GM19467 (cell line): ENCODE results near the gene MCUB.

Experiments used
- ATAC-seq: cut with Tn5 transposase; IDR thresholded peaks from one replicate; pipeline ENCODE4 v1.9.1; 2021; ENCODE audit warnings: mild to moderate bottlenecking, moderate library complexity; ENCODE audit not compliant: unreplicated experiment

The MCUB gene

DNA sequence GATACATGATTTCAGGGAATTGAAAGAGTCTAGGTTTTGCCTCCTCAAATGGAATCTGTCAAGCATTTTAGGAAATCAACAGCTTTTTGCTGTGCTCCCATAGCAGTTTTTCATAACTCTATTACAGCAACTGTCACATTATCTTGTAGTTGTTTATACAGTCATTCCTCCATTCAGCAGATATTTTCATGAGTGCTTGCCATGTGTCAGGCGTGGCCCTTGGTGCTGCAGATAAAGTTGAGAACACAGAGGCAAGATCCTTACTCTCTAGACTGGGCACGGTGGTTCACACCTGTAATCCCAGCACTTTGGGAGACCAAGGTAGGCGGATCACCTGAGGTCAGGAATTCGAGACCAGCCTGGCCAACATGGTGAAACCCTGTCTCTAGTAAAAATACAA is 67.3 kb downstream of the MCUB start:
- ATAC-seq, result no peak

GRCh38 chr4:109629775-109630174 is 69.7 kb downstream of the MCUB start:
- ATAC-seq, result no peak

- no peak for ATAC-seq
Observed at GRCh38 chr4:109631532-109632108, 71.6 kb downstream of the MCUB start.

- ATAC-seq, result no peak
Observed at GRCh38 chr4:109640644-109641043, 80.6 kb downstream of the MCUB start.

DNA sequence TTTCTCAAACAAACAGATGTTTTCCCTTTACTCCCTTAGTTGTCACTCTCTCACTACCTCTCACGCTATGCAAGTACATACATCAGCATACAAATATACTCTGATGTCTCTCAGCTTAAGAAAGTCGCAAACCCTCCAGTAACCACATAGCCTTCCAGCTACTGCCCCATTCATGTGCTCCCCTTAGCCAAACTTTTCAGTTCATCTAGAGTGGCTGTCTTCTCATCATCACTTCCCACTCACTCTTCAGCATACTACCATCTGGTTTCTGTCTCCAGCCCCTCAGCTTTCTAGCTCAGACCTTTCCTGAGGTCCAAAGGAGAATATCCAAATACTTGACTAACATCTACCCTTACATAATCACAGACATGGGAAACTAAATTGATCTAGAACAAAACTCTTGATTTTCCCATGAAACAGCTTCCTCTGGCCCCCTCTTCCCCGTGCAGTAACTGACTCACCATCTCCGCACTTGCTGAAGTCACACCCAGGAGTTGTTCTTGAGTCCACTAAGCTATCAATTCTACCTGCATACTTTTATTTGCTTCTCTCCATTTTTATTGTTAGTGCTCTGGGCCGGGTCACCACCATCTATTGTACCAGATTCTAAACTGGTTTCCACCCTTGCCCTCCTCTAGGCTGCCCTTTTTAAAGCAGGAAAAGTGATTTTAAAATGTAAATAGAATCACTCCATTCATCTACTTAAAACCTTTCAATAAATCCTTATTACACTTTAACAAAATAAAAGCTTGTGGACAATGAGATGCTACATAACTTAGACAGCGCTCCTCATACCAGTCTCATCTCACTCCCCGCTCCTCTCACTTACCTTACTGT is 86.0 kb downstream of the MCUB start:
- ATAC-seq, result no peak

GRCh38 chr4:109648266-109648996 is 88.4 kb downstream of the MCUB start:
- peak; percentile 50 for ATAC-seq

DNA sequence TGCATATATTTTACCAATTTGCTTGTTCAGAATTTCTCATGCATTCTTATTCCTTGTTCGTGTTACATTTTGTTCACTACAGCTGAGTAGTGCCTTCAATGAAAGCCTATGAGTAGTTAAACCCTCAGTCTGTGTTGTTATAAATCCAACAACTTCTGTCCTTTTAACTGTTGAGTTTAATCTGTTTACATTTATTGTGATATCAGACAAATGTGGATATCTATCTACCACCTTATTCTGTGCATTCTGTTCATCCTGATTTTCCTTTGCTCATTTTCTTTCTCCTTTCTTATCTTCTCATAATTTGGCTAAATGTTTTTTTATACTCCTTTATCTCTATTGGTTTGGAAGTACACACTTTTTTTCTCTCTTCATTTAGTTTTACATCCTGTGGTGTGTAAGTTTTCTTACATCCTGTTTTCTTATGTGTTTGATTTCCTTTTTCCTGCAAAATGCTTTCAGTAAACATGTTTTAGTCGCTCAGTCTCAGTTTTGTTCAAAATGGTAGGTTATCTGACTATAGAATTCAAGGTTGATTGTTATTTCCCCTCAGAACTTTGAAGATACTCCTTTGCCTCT is 89.0 kb downstream of the MCUB start:
- ATAC-seq, result no peak

DNA sequence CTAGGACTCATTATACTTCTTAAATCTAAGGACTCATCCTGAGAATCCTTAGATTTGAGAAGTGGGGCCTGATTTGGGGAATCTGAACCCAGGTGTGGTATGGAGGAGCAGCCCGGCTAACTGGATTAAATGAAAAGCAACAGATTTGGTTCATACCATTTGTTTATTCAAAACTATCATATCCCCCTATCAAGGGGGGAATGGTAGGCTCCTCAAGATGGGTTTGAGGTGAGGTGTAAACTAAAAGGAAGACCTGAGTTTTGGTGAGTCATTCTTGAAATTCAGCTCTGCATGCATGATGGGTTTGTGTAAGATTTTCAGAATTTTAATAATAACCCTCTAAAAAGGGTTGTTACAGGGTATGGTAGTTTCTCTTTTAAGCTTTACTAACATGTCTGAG is 89.8 kb downstream of the MCUB start:
- ATAC-seq, result peak; percentile 81

GRCh38 chr4:109655396-109655795 is 95.3 kb downstream of the MCUB start:
- no peak for ATAC-seq

GRCh38 chr4:109657854-109658418 is 97.9 kb downstream of the MCUB start:
- no peak for ATAC-seq

DNA sequence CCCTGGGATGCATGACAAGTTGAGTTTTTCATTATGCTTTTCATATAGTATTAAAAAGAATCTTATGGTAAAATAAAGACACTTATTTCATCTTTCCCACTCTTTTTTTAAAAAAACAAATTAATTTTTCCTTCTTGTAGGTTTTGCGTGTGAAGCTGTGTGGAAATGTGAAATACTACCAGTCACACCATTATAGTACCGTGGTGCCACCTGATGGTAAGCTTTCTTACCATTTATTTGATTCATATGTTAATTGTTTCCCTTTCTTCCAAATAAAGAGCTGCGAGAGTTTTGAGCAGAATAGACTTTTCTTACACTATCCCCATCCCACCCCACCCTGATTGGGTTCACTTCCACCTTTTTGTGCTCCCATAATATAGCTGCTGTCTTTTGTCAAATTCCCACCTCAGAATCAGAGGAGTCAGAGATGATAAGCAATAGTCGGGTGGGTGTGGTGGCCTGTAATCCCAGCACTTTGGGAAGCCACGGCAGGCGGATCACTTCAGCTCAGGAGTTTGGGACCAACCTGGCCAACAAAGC is 98.9 kb downstream of the MCUB start:
- ATAC-seq, result no peak

DNA sequence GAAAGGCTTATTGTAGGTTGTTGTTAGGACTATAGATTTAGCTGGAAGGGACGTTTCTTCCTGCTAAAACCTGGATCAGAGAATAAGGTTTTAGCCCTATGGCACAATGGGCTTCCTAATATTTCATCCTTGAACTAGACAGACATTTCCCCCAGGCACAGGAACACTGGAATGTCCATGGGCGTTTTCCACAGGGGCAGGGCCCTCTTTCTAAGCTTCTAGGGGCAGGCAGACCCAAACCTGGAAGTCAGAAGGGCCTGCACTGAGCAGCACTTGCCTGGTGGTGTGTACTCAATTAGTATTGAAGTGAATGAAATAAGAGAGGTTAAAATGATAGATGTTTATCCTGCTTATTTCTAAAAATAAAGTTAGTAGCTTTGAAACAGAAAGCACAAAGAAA is 102.1 kb downstream of the MCUB start:
- ATAC-seq, result no peak

DNA sequence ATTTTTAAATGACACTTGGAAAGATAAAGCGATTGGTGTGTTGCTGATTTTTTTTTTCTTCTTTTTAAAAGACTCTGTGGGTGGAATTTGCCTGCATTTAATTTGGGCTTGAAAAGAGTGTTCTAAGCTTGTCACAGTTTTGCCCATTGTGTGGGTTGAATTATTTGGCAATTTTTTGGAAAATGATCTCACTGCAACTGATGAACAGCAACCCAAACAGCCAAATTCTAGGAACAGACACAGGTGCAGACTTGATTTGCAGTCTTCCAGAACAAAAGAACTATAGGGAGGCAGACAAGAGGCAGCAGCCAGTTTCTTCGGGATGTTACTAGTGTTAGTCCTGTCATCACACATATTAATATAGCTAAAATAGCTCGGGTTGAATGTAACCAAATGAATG is 102.7 kb downstream of the MCUB start:
- no peak for ATAC-seq

DNA sequence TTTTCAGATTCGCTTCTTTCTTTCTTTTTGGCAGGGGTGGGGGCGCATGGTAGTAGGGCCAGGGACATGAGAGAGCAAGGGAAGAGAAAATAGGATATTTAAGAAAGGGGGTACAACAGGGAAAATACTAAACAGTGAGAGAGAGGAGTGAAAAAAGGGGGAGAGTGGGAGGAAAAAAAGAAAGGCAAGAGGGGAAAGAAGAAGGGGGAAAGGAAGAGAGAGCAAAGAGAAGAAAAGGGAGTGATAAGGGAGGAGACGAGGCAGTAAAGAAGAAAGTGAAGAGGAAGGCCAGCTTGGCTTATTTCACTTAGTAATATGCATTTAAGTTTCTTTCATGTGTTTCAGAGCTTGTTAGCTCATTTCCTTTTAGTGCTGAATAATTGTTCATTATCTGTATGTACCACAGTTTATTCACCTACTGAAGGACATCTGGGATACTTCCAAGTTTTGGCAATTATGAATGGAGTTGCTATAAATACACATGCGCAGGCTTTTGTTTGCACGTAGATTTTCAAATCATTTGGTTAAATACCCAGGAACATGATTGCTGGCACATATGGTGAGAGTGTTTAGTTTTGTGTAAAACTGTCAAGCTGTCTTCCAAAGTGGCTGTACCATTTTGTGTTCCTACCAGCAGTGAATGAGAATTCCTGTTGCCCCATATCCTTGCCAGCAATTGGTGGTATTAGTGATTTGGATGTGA is 105.9 kb downstream of the MCUB start:
- ATAC-seq, result no peak

GRCh38 chr4:109671350-109671749 is 111.3 kb downstream of the MCUB start:
- no peak for ATAC-seq

DNA sequence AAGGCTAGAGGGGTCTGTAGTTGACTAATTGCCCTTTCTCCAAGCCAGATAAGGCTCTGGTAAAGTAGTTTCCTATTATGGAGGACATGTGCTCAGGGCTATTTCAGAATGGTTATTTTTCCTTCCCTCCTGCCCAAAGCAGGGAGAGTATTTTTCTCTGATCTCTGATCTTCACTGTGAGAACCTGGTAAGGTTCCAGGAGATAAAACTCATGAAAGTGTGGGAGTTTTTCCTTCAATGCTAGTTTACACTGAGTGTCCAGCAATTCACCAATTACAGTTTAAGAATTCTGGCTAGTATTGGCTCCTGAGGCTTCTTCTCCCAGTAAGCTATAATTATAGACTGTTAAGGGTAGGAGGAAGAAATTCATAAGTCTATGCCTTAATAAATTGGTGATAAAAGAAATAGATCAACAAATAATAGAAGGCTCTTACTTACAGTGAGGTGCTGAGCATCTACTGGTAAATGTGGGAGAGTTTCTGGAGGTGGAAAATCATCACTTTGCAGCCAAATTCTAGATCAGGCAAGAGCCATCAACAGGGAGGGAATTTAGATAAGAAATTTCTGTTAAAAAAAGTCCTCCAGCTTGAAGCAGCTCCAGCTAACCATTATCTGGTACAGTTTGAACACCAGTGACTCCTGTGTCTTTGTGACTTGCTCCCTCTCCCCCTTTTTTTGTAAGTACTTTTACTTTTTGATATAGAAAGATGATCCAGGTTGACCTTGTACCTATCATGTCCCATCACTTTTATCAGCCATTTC is 112.3 kb downstream of the MCUB start:
- no peak for ATAC-seq

DNA sequence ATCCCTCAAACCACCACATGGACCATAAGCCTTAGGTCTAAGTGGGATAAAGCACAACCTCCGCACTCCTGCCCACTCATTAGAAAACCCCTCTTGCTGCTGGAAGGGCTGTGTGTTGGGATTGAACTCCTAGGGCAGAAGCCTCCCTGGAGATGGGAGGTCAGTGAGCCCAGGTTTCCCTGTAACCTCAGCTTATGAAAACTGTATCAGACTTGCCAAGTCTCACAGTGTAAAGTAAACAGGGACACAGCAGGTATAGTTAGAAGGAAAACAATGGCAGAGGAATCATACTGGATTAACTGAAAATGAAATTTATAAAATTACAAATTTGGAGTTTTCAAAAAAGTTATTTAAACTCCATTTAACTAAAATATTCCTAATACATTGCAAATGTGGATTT is 113.3 kb downstream of the MCUB start:
- no peak for ATAC-seq

DNA sequence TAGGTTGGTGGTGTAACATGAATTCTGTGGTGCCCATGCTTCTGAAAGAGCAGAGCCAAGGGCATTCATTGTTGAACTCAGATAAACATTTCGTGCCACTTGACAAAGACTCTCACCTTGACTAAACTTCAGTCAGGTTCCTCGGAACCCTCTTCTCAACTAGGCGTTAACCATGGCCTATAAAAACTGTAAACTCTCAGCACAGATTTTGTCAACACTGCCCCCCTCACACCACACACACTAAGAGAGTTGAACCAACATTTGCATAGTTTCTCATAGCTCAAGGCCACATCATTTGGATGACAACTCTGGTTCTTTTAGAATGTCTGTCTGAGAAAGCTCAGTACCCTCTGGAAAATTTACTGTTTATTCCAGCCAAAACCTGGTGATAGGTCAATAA is 115.1 kb downstream of the MCUB start:
- ATAC-seq, result no peak

DNA sequence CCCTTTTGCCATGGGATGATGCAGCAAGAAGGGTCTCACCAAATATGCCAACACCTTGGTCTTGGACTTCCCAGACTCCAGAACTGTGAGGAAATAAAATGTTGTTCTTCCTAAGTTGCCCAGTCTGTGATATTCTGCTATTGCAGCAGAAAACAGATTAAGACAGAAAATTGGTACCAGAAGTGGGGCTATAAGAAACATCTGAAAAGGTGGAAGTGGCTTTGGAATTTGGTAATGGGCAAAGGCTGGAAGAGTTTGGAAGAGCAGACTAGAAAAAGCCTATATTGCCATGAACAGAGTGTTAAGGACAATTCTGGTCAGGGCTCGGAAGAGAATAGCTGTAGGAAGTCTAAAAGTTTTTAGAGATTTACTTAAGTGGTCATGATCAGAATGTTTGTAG is 115.8 kb downstream of the MCUB start:
- no peak for ATAC-seq

- no peak for ATAC-seq
Observed at GRCh38 chr4:109676886-109677285, 116.8 kb downstream of the MCUB start.
